Aorta (tissue), 5 donors: ENCODE data around the gene IL4R. TPM values are rescaled to one million over a fixed set of nuclear protein-coding genes. Genes with fewer than 3 reads are reported as not detected.
"Not testable (repeated sequence)": the region's sequence is repeated elsewhere in the genome, so short reads cannot be mapped to it uniquely, and the experiment has no call there.

Experiments used
- ATAC-seq: fragments of 200-7000 bp; cut with Tn5 transposase; one replicate; pipeline ENCODE4 v1.9.1; 2022; ENCODE audit warnings: moderate library complexity; ENCODE audit not compliant: low FRiP score
- DNase-seq, 2 donors: peaks; one replicate each; pipeline ENCODE4 v3.0.0-alpha.2; 2020
- H3K27ac ChIP-seq, 2 donors: one replicate each; pipeline ENCODE4 v1.5.1; 2013; ENCODE audit warnings: low read length in 2 of 2, mild to moderate bottlenecking in 2 of 2, moderate library complexity in 2 of 2, control low read depth in 1 of 2, inconsistent platforms in 1 of 2, low read depth in 1 of 2
- H3K27me3 ChIP-seq, 2 donors: one replicate each; pipeline ENCODE4 v1.6.1; 2013; ENCODE audit warnings: control low read depth in 1 of 2, low read length in 1 of 2, mild to moderate bottlenecking in 1 of 2, moderate library complexity in 1 of 2; ENCODE audit not compliant: insufficient read depth in 2 of 2, control insufficient read depth in 1 of 2
- H3K36me3 ChIP-seq, 2 donors: one replicate each; pipeline ENCODE4 v1.6.1; 2013; ENCODE audit warnings: control low read depth in 1 of 2, low read length in 1 of 2, mild to moderate bottlenecking in 1 of 2; ENCODE audit not compliant: insufficient read depth in 2 of 2, control insufficient read depth in 1 of 2
- H3K4me1 ChIP-seq, 2 donors: one replicate each; pipeline ENCODE4 v1.6.1; 2013; ENCODE audit warnings: low read length in 2 of 2, control low read depth in 1 of 2, mild to moderate bottlenecking in 1 of 2, moderate library complexity in 1 of 2; ENCODE audit not compliant: insufficient read depth in 2 of 2, control insufficient read depth in 1 of 2
- H3K4me3 ChIP-seq, 2 donors: one replicate each; pipeline ENCODE4 v1.5.1; 2013; ENCODE audit warnings: low read length in 2 of 2, control low read depth in 1 of 2, mild to moderate bottlenecking in 1 of 2
- H3K9me3 ChIP-seq: one replicate; pipeline ENCODE4 v1.6.1; 2013; ENCODE audit warnings: mild to moderate bottlenecking, low read length; ENCODE audit not compliant: control insufficient read depth
- WGBS, 2 donors: extraction: QIAGEN DNeasy Blood & Tissue Kit; methylation state at CpG; one replicate each; pipeline ENCODE4 v1.1.7; 2013; 5-methylcytosine and 5-hydroxymethylcytosine counted together
- intact Hi-C, 2 donors: fragments of 100-400 bp; cut with DNase I; formaldehyde crosslinking; loops; one replicate each; pipeline versions ENCODE4 v1.14.2 to v1.15.0; 2022
- polyA plus RNA-seq, 2 donors: library from polyadenylated mRNA; stranded (reverse); fragments of 200-250 nt; gene quantifications; one replicate each; pipeline ENCODE4 v1.2.3, GENCODE V29; 2013
- total RNA-seq, 2 donors: library from RNA; stranded (reverse); fragmentation: NEBNext Ultra II Directional; extraction: Animal tissue kit (Norgen Biotek cat#: 25700); gene quantifications; one replicate each; pipeline ENCODE4 v1.2.1, GENCODE V29; 2021
- donor health status: healthy with polysubstance abuse.
- donor health status: Bipolar disorder and iron deficiency.
- donor health status: DM: no; HTN: no; CAD: no.
- donor health status: DM: no; HTN: no; CAD: no.
- donor health status: DM: yes; HTN: yes; CAD: no.

Gene IL4R
- total and polyA plus RNA-seq, 4 donors = 7.5 to 138 (median 71.2) TPM

- Histone ChIP-seq H3K9me3 (peaks cover 6% of the 10 kb centered on the region), H3K4me1 (no peaks in the 10 kb centered on the region), H3K36me3 (no peaks in the 10 kb centered on the region), H3K4me3 (no peak overlapping the region), H3K27ac (no peak overlapping the region), H3K27me3 (no peaks in the 10 kb centered on the region)
- WGBS, 2 donors = 82% methylated on average over 8 of the region's 8 CpGs
- ATAC-seq (no peak), DNase-seq (no peak)
- intact Hi-C loops = loop anchor here in 1 of 2 donors (10.0 kb wide), 1 partner anchor 55 kb away; no protein-coding TSS in a partner anchor
Measured at GRCh38 chr16:27389272-27389961, 75.6 kb downstream of the IL4R start.

- peaks cover 5% of the 10 kb centered on the region for H3K9me3 ChIP-seq
Measured at GRCh38 chr16:27390151-27390550, 76.4 kb downstream of the IL4R start.

GRCh38 chr16:27392671-27393070 is 78.9 kb downstream of the IL4R start:
- DNase-seq (no peak), ATAC-seq (no peak)
- Histone ChIP-seq H3K27ac (no peak overlapping the region), H3K27me3 (no peaks in the 10 kb centered on the region), H3K36me3 (no peaks in the 10 kb centered on the region), H3K4me3 (no peak overlapping the region), H3K4me1 (no peaks in the 10 kb centered on the region), H3K9me3 (peaks cover 5% of the 10 kb centered on the region)
- WGBS, 2 donors = 59 to 76% methylated on average over 1 of the region's 1 CpG
- intact Hi-C loops = no loop called here

More at GRCh38 chr16:27390151-27390550, 76.4 kb downstream of the IL4R start:
- ATAC-seq = no peak
- no peak overlapping the region for H3K4me3 ChIP-seq
- no peak overlapping the region for H3K27ac ChIP-seq
- DNase-seq = no peak
- no peaks in the 10 kb centered on the region for H3K27me3 ChIP-seq
- no peaks in the 10 kb centered on the region for H3K36me3 ChIP-seq
- intact Hi-C loops = no loop called here
- H3K4me1 ChIP-seq = no peaks in the 10 kb centered on the region

- DNase-seq (no peak), ATAC-seq (no peak)
- H3K27me3 ChIP-seq = no peaks in the 10 kb centered on the region
- no peaks in the 10 kb centered on the region for H3K4me1 ChIP-seq
- no peak overlapping the region for H3K27ac ChIP-seq
- intact Hi-C loops = no loop called here
- H3K9me3 ChIP-seq = peaks cover 1% of the 10 kb centered on the region
- H3K4me3 ChIP-seq = no peak overlapping the region
- no peaks in the 10 kb centered on the region for H3K36me3 ChIP-seq
Measured at GRCh38 chr16:27394516-27394915, 80.7 kb downstream of the IL4R start.

- DNase-seq, ATAC-seq, H3K9me3 ChIP-seq, H3K36me3 ChIP-seq, H3K4me1 ChIP-seq, intact Hi-C loops, H3K27me3 ChIP-seq, H3K4me3 ChIP-seq, H3K27ac ChIP-seq: not testable (repeated sequence)
- 83 to 86% methylated on average over 15 of the region's 15 CpGs for WGBS, 2 donors
Measured at GRCh38 chr16:27398341-27398893, 84.6 kb downstream of the IL4R start.

GRCh38 chr16:27398894-27399853 is 85.4 kb downstream of the IL4R start:
- H3K4me1 ChIP-seq = no peaks in the 10 kb centered on the region
- H3K27me3 ChIP-seq = no peaks in the 10 kb centered on the region
- no peaks in the 10 kb centered on the region for H3K9me3 ChIP-seq
- no peak for ATAC-seq
- no peaks in the 10 kb centered on the region for H3K36me3 ChIP-seq
- no peak for DNase-seq
- WGBS, 2 donors = 89 to 90% methylated on average over 8 of the region's 8 CpGs
- no peak overlapping the region for H3K27ac ChIP-seq
- intact Hi-C loops = no loop called here
- no peak overlapping the region for H3K4me3 ChIP-seq

GRCh38 chr16:27399969-27400368 is 86.2 kb downstream of the IL4R start:
- Histone ChIP-seq H3K4me1 (no peaks in the 10 kb centered on the region), H3K27me3 (no peaks in the 10 kb centered on the region), H3K36me3 (no peaks in the 10 kb centered on the region), H3K9me3 (no peaks in the 10 kb centered on the region), H3K27ac (no peak overlapping the region), H3K4me3 (no peak overlapping the region)
- WGBS, 2 donors = 97 to 100% methylated on average over 2 of the region's 2 CpGs
- ATAC-seq (no peak), DNase-seq (no peak)
- intact Hi-C loops = no loop called here

- no peak overlapping the region for H3K4me3 ChIP-seq
- ATAC-seq = no peak
- no peaks in the 10 kb centered on the region for H3K9me3 ChIP-seq
- intact Hi-C loops = no loop called here
- no peak for DNase-seq
- H3K36me3 ChIP-seq = no peaks in the 10 kb centered on the region
- no peak overlapping the region for H3K27ac ChIP-seq
- 30 to 33% methylated on average over 11 of the region's 11 CpGs for WGBS, 2 donors
- H3K27me3 ChIP-seq = no peaks in the 10 kb centered on the region
- H3K4me1 ChIP-seq = no peaks in the 10 kb centered on the region
Measured at GRCh38 chr16:27400751-27401620, 87.2 kb downstream of the IL4R start.
